CD4-positive, alpha-beta T cell (primary cell): Measurements from ENCODE around the gene ATG10. TPM values are rescaled to one million over a fixed set of nuclear protein-coding genes. Genes with fewer than 3 reads are reported as not detected.

Experiments
- ATAC-seq: fragments of 200-7000 bp; cut with Tn5 transposase; one replicate; pipeline ENCODE4 v1.10.0; 2022; ENCODE audit warnings: mild to moderate bottlenecking; ENCODE audit not compliant: poor library complexity
- CTCF ChIA-PET: fragments of 350-600 bp; sonication (Branson Sonifier 250); formaldehyde crosslinking; loops from one replicate; lab custom pipeline; 2021; ENCODE audit warnings: antibody characterized with exemption, inconsistent platforms; lab: Charles Lee
- POLR2A ChIA-PET: fragments of 350-600 bp; sonication (Branson Sonifier 250); formaldehyde crosslinking; loops from one replicate; lab custom pipeline; 2021; ENCODE audit warnings: antibody characterized with exemption, inconsistent platforms; lab: Charles Lee
- DNase-seq, 14 experiments: peaks; one replicate each; pipeline ENCODE4 v3.0.0-alpha.2; 2013 to 2020; ENCODE audit warnings: mixed read lengths in 2 of 14
- H3K27ac ChIP-seq, 2 donors: one replicate each; pipeline versions ENCODE4 v1.5.1 to v1.7.0; 2013; ENCODE audit warnings: low read length in 2 of 2, low read depth in 1 of 2, mild to moderate bottlenecking in 1 of 2
- H3K27me3 ChIP-seq, 2 experiments: 1 replicate in 1 of 2; 2 replicates in 1 of 2; pipeline versions ENCODE4 v1.6.1 to v1.7.0; 2013; ENCODE audit warnings: low read length in 2 of 2, control low read depth in 1 of 2, mild to moderate bottlenecking in 1 of 2, moderate library complexity in 1 of 2; ENCODE audit not compliant: insufficient read depth in 2 of 2, control insufficient read depth in 1 of 2
- H3K36me3 ChIP-seq: one replicate; pipeline ENCODE4 v1.6.1; 2013; ENCODE audit warnings: low read length, control low read depth; ENCODE audit not compliant: insufficient read depth
- H3K4me1 ChIP-seq: one replicate; pipeline ENCODE4 v1.6.1; 2013; ENCODE audit warnings: low read length, control low read depth; ENCODE audit not compliant: insufficient read depth
- H3K4me3 ChIP-seq: one replicate; pipeline ENCODE4 v1.5.1; 2013; ENCODE audit warnings: mild to moderate bottlenecking, low read length, moderate library complexity
- H3K9me3 ChIP-seq, 2 experiments: 1 replicate in 1 of 2; 2 replicates in 1 of 2; pipeline versions ENCODE4 v1.6.1 to v1.7.0; 2013; ENCODE audit warnings: low read length in 2 of 2, mild to moderate bottlenecking in 2 of 2, control low read depth in 1 of 2, moderate library complexity in 1 of 2; ENCODE audit not compliant: control insufficient read depth in 1 of 2, insufficient read depth in 1 of 2
- H3K27ac Mint-ChIP-seq: one replicate; pipeline ENCODE4 v1.8.0; 2020; ENCODE audit warnings: mixed read lengths
- H3K27me3 Mint-ChIP-seq: one replicate; pipeline ENCODE4 v1.8.0; 2021; ENCODE audit warnings: mixed read lengths
- H3K36me3 Mint-ChIP-seq: one replicate; pipeline ENCODE4 v1.8.0; 2021; ENCODE audit warnings: low read depth, mixed read lengths
- H3K4me1 Mint-ChIP-seq: one replicate; pipeline ENCODE4 v1.8.0; 2021; ENCODE audit warnings: low read depth, mixed read lengths
- H3K4me3 Mint-ChIP-seq: one replicate; pipeline ENCODE4 v1.8.0; 2020; ENCODE audit warnings: mild to moderate bottlenecking, mixed read lengths
- H3K9me3 Mint-ChIP-seq: one replicate; pipeline ENCODE4 v1.8.0; 2020; ENCODE audit warnings: mixed read lengths
- intact Hi-C, 2 experiments: fragments of 100-400 bp; cut with DNase I in 1 of 2; cut with micrococcal nuclease in 1 of 2; formaldehyde crosslinking; loops; one replicate each; pipeline versions ENCODE4 v1.15.1 to v1.9.0; 2023 to 2025; cut with DNase I, micrococcal nuclease
- total RNA-seq, 174 experiments: library from RNA in 2 of 174; stranded (reverse) in 2 of 174; gene quantifications; one replicate each; pipeline ENCODE4 v1.2.3 and lab custom pipeline; 2021 to 2026
- TF ChIP-seq, protein P1 (sequence below): fragments of 200-600 bp; IDR thresholded peaks from one replicate; pipeline ENCODE4 v1.8.0; 2022; ENCODE audit warnings: antibody characterized with exemption, mild to moderate bottlenecking

The ATG10 gene
- total RNA-seq, 2 experiments from 2014 or later, result 4.7 to 5.3 TPM

DNA sequence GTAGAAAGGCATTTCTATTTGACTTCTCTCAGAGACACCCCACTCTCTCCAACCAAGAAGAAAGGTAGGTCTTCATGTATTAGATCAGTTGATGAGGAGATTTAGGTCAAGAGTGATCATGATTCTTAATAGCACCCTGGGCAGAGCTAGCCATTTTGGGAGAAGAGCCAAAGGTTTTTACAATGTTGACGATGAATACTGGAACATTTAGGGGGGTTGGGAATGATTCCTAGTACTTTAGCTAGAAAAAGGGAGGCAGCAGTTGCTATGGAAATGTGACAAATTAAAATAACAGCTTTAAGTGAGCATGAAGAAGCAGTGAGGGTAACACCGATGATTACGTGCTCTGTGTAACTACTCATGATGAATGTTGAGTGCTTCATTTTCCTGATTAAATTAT lies 315.8 kb downstream of the ATG10 start:
- no peaks in the 10 kb centered on the region for H3K9me3 Mint-ChIP-seq
- no peaks in the 10 kb centered on the region for H3K4me1 Mint-ChIP-seq
- TF ChIP-seq, protein P1, sequence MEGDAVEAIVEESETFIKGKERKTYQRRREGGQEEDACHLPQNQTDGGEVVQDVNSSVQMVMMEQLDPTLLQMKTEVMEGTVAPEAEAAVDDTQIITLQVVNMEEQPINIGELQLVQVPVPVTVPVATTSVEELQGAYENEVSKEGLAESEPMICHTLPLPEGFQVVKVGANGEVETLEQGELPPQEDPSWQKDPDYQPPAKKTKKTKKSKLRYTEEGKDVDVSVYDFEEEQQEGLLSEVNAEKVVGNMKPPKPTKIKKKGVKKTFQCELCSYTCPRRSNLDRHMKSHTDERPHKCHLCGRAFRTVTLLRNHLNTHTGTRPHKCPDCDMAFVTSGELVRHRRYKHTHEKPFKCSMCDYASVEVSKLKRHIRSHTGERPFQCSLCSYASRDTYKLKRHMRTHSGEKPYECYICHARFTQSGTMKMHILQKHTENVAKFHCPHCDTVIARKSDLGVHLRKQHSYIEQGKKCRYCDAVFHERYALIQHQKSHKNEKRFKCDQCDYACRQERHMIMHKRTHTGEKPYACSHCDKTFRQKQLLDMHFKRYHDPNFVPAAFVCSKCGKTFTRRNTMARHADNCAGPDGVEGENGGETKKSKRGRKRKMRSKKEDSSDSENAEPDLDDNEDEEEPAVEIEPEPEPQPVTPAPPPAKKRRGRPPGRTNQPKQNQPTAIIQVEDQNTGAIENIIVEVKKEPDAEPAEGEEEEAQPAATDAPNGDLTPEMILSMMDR, result no peak
- POLR2A ChIA-PET, result no interaction called here
- H3K4me3 Mint-ChIP-seq, result no peak overlapping the region
- H3K27ac Mint-ChIP-seq, result no peak overlapping the region
- no peak overlapping the region for H3K4me3 ChIP-seq
- ATAC-seq (no peak), DNase-seq (no peak)
- no peaks in the 10 kb centered on the region for H3K9me3 ChIP-seq
- H3K36me3 Mint-ChIP-seq, result no peaks in the 10 kb centered on the region
- H3K27me3 Mint-ChIP-seq, result no peaks in the 10 kb centered on the region
- no peaks in the 10 kb centered on the region for H3K4me1 ChIP-seq
- H3K27me3 ChIP-seq, result no peaks in the 10 kb centered on the region
- CTCF ChIA-PET, result no interaction called here
- intact Hi-C loops, result loop anchor here in 1 of 2 experiments (10.0 kb wide), 1 partner anchor 1883 kb away; the partner anchor contains the start of gene ZFYVE16
- H3K36me3 ChIP-seq, result no peaks in the 10 kb centered on the region
- H3K27ac ChIP-seq, result no peak overlapping the region

DNA sequence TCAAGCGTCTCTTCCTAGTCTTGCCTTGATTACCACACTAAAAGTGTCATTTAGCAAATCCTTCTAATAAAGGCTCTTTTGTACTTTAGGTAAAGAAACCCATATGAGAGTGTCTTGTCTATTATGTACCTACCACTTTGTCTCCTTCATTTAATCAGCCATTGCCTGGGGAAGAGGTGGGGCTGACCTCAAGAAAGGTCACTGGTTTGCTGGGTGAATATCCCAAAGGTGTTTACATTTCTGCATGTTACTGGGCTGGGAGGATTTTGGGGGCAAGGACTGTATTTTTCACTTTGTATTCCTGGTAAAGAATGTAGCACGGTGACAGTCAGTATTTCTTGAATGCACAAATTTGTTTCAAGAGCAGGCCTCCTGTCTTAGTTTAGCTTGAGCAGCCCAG lies 318.2 kb downstream of the ATG10 start:
- TF ChIP-seq, protein P1, result no peak
- no peak for ATAC-seq
- H3K27me3 Mint-ChIP-seq, result no peaks in the 10 kb centered on the region
- intact Hi-C loops, result no loop called here
- no peaks in the 10 kb centered on the region for H3K4me1 Mint-ChIP-seq
- H3K4me3 Mint-ChIP-seq, result no peak overlapping the region
- ChIA-PET POLR2A (no interaction called here), CTCF (interaction anchor here (1.7 kb wide), 1 partner anchor 22 kb away, joined by 4 read pairs; no protein-coding TSS in a partner anchor)
- no peaks in the 10 kb centered on the region for H3K27me3 ChIP-seq
- no peaks in the 10 kb centered on the region for H3K9me3 Mint-ChIP-seq
- H3K27ac Mint-ChIP-seq, result no peak overlapping the region
- no peaks in the 10 kb centered on the region for H3K36me3 Mint-ChIP-seq
- DNase-seq, result no peak
- H3K9me3 ChIP-seq, result no peaks in the 10 kb centered on the region
- no peak overlapping the region for H3K27ac ChIP-seq
- no peak overlapping the region for H3K4me3 ChIP-seq
- H3K36me3 ChIP-seq, result no peaks in the 10 kb centered on the region
- no peaks in the 10 kb centered on the region for H3K4me1 ChIP-seq

DNA sequence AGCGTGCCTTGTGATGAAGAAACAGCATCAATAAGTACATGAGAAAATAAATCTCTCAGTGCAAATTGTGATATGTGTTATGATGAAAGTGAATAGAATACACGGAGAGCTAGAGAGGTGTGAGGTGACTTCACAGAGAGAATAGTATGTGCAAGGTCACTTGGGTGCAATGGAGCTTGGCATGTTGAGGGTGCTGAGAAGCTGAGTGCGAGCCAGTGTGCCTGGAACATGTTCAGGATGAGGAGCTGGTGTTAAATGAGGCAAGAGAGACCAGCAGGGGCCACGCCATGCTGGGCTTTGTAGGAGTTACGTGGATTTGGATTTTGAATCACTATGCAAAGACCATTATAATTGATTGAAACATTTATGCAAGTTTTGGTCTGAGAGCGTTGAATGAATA lies 319.1 kb downstream of the ATG10 start:
- Histone ChIP-seq H3K36me3 (no peaks in the 10 kb centered on the region), H3K27me3 (no peaks in the 10 kb centered on the region), H3K27ac (no peak overlapping the region), H3K4me1 (no peaks in the 10 kb centered on the region), H3K4me3 (no peak overlapping the region), H3K9me3 (no peaks in the 10 kb centered on the region)
- ChIA-PET CTCF (interaction anchor here (1.7 kb wide), 1 partner anchor 21 kb away, joined by 4 read pairs; no protein-coding TSS in a partner anchor), POLR2A (no interaction called here)
- Mint-ChIP-seq H3K36me3 (no peaks in the 10 kb centered on the region), H3K27ac (no peak overlapping the region), H3K4me3 (no peak overlapping the region), H3K4me1 (no peaks in the 10 kb centered on the region), H3K9me3 (no peaks in the 10 kb centered on the region), H3K27me3 (no peaks in the 10 kb centered on the region)
- intact Hi-C loops, result no loop called here
- TF ChIP-seq, protein P1, result no peak
- ATAC-seq (no peak), DNase-seq (no peak)
